ENCODE measurements around the gene CAMK1.

DNA sequence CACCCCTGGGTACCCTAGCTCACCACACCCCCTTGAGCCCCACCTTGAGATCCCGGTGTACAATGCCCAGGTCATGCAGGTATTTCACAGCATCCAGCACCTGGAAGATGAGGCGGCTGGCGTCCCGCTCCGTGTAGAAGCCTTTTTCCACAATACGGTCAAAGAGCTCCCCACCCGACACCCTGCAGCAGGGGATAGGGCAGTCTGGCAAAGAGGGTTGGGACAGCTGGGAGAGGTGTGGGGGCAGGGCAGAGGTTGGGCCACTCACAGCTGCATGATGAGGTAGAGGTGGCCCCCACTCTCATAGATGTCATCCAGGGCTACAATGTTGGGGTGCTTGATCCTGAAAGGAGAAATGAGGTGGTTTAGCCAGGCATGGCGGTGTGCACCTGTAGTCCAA is 6.9 kb downstream of the CAMK1 start:
- TF ChIP-seq, protein P1, sequence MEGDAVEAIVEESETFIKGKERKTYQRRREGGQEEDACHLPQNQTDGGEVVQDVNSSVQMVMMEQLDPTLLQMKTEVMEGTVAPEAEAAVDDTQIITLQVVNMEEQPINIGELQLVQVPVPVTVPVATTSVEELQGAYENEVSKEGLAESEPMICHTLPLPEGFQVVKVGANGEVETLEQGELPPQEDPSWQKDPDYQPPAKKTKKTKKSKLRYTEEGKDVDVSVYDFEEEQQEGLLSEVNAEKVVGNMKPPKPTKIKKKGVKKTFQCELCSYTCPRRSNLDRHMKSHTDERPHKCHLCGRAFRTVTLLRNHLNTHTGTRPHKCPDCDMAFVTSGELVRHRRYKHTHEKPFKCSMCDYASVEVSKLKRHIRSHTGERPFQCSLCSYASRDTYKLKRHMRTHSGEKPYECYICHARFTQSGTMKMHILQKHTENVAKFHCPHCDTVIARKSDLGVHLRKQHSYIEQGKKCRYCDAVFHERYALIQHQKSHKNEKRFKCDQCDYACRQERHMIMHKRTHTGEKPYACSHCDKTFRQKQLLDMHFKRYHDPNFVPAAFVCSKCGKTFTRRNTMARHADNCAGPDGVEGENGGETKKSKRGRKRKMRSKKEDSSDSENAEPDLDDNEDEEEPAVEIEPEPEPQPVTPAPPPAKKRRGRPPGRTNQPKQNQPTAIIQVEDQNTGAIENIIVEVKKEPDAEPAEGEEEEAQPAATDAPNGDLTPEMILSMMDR (conservative IDR thresholded peaks at IDR 0.05; ENCODE audit: low read depth, low read length) = no peak
- TF ChIP-seq EZH2 (IDR thresholded peaks at IDR 0.05; ENCODE audit: low read length, unreplicated experiment) = no peak

Data from PC-3 (cell line).